Mucosa of rectum (tissue), 2 donors: Measurements from ENCODE around the gene NR2F1-AS1.

Experiments
- H3K27ac ChIP-seq, 2 donors: one replicate each; pipeline ENCODE4 v1.7.0; 2013; ENCODE audit warnings: inconsistent platforms in 2 of 2, low read depth in 2 of 2, low read length in 2 of 2
- H3K27me3 ChIP-seq, 2 donors: one replicate each; pipeline ENCODE4 v1.7.0; 2013; ENCODE audit warnings: low read length in 2 of 2; ENCODE audit not compliant: control insufficient read depth in 2 of 2, insufficient read depth in 2 of 2
- H3K36me3 ChIP-seq, 2 donors: one replicate each; pipeline ENCODE4 v1.7.0; 2013; ENCODE audit warnings: low read length in 2 of 2; ENCODE audit not compliant: control insufficient read depth in 2 of 2, insufficient read depth in 2 of 2
- H3K4me1 ChIP-seq, 2 donors: one replicate each; pipeline ENCODE4 v1.7.0; 2013; ENCODE audit warnings: low read length in 2 of 2, mild to moderate bottlenecking in 1 of 2; ENCODE audit not compliant: control insufficient read depth in 2 of 2, insufficient read depth in 2 of 2
- H3K4me3 ChIP-seq, 2 donors: one replicate each; pipeline ENCODE4 v1.7.0; 2013; ENCODE audit warnings: low read length in 2 of 2
- H3K9ac ChIP-seq, 2 donors: one replicate each; pipeline ENCODE4 v1.7.0; 2013; ENCODE audit warnings: low read length in 2 of 2, low read depth in 1 of 2, mild to moderate bottlenecking in 1 of 2
- H3K9me3 ChIP-seq, 2 donors: one replicate each; pipeline ENCODE4 v1.7.0; 2013; ENCODE audit warnings: low read length in 2 of 2; ENCODE audit not compliant: control insufficient read depth in 2 of 2
- donor health status: healthy.
- donor health status: Normal muscosa, but diverticular disease.

Gene NR2F1-AS1

DNA sequence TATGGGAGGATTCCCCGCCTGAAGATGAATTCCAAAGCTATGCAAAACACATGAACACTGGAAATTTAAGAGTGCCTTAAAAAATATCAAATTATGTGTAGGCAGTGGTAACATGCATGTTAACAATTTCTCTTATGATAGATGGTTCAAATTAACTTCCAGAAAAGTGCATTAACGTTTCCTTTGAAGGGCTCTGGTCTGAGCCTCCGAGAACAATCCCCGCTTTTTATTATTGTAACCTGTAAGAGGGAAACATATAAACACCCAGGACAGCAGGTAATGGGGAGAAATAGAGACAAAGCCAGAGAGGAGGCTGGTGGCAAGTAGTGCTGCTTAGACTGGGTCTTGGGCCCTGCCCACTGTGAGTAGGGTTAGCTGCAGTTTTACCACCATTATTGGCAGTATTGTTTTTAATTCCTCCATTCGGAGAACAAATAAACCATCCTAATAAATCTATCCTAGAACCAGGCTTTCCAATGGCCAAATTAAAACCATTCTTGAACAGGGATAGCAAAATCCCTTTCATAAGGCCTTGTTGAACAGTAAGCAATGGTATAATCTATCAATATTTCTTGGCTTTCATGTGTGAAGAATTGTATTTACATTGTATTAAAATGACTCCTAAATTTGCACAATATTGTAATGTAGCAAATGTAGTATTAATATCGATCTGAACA is 8.3 kb upstream of the NR2F1-AS1 start:
- H3K27ac ChIP-seq = no peak overlapping the region

DNA sequence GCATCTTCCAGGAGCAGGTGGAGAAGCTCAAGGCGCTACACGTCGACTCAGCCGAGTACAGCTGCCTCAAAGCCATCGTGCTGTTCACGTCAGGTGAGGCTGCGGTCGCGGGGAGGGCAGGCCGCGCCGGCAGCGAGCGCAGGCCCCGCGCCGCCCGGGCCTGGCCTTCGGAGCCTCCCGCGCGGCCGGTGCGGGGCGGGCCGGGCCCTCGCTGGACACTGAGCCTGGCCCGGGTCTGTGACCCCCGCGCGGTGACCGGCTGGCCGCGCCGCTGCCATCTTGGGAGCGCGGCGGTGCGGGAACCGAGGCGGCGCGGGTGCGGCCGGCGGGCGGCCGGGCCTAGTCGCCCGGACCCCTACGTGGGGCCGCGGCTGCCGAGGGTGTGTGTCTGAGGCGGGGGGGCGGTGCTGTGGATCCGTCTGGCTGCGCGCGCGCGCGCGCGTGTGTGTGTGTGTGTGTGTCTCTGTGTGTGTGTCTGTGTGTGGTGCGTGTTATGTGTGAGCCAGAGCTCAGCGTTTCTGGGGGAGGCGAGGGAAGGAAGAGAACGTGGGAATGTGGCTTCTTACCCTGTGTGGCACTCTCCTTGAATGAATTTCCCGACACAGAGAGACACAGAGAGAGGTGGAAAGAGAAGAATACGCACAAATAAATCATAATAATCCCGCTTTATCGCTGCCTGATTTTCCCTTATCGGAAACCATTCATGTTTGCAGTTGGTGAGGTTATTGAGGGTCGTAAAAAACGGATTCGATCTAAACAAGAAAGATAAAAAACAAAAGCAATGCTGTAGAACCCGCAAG is 7.5 kb upstream of the NR2F1-AS1 start:
- Histone ChIP-seq H3K36me3 (no peaks in the 10 kb centered on the region), H3K27me3 (peaks cover 26 to 31% of the 10 kb centered on the region in 2 donors), H3K27ac (no peak overlapping the region), H3K9me3 (no peaks in the 10 kb centered on the region), H3K4me3 (no peak overlapping the region), H3K9ac (no peak overlapping the region), H3K4me1 (peaks cover 0 to 2% of the 10 kb centered on the region in 2 donors)

More for the DNA sequence above, 8.3 kb upstream of the NR2F1-AS1 start:
- Histone ChIP-seq H3K9me3 (no peaks in the 10 kb centered on the region), H3K36me3 (no peaks in the 10 kb centered on the region), H3K4me3 (no peak overlapping the region), H3K27me3 (peaks cover 27 to 35% of the 10 kb centered on the region in 2 donors), H3K9ac (no peak overlapping the region), H3K4me1 (no peaks in the 10 kb centered on the region)

DNA sequence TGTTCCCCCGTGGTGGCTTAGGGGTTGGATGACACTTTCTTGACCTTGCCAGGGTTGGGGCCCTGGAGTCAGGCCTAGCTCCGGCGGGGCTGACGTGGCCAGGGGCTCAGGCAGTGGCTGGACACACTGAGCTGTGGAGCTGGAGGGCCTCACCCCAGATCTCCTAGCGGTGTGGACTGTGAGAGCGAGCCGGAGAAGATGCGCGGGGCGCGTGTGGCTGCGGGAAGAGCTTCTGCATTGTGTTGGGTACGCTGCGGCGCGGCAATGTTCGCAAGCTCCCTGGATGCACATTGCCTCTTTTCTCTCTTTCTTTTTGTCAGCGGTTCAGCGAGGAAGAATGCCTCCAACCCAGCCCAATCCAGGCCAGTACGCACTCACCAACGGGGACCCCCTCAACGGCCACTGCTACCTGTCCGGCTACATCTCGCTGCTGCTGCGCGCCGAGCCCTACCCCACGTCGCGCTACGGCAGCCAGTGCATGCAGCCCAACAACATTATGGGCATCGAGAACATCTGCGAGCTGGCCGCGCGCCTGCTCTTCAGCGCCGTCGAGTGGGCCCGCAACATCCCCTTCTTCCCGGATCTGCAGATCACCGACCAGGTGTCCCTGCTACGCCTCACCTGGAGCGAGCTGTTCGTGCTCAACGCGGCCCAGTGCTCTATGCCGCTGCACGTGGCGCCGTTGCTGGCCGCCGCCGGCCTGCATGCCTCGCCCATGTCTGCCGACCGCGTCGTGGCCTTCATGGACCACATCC is 6.8 kb upstream of the NR2F1-AS1 start:
- no peak overlapping the region for H3K9ac ChIP-seq
- H3K9me3 ChIP-seq = no peaks in the 10 kb centered on the region
- peak overlapping the region in 1 of 2 donors; percentile 6 for H3K4me3 ChIP-seq
- H3K4me1 ChIP-seq = peaks cover 3 to 5% of the 10 kb centered on the region in 2 donors
- peaks cover 27 to 32% of the 10 kb centered on the region in 2 donors for H3K27me3 ChIP-seq
- no peaks in the 10 kb centered on the region for H3K36me3 ChIP-seq
- H3K27ac ChIP-seq = no peak overlapping the region

DNA sequence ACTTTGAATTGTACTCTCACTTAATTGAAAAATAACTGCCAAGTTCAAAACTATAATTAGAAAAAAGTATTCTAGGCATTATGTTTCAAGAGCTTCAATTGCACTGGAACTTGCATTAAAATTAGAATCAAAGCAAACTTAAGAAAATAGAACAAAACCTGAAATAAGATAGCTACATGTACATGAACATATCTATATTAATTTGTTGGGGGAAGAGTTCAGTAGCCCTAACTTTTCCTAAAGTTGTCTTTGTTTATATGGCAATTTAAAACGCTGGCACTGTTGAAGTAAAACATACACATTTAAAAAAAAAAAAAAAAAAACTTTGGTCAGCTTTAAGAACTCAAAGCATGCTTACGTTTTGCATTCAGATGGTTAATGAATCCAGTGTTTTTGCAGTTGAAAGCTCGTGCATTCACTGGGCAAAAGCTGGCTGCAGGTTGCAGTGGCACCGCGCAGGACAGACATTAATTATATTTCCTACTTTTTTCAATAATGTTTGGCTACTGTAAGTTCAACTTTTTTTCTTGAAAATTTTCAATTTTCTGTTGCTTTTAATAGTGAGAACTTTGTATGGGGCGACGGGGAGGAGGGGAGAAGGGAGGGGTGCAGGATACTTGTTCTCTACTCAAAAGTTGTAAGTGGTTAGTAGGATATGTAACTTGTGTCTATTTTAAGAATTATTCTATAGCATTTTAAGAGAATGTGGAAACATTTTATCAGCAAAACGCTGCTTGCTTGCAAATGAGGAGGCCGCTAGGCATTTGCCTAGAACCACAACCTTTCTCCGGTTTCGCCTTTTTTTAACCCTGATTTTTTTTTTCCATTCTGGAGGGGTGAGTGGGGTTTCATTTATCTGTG is 5.9 kb upstream of the NR2F1-AS1 start:
- Histone ChIP-seq H3K36me3 (no peaks in the 10 kb centered on the region), H3K9ac (no peak overlapping the region), H3K27me3 (peaks cover 32% of the 10 kb centered on the region in 2 donors), H3K4me3 (no peak overlapping the region), H3K9me3 (no peaks in the 10 kb centered on the region), H3K4me1 (peaks cover 3 to 7% of the 10 kb centered on the region in 2 donors), H3K27ac (no peak overlapping the region)

DNA sequence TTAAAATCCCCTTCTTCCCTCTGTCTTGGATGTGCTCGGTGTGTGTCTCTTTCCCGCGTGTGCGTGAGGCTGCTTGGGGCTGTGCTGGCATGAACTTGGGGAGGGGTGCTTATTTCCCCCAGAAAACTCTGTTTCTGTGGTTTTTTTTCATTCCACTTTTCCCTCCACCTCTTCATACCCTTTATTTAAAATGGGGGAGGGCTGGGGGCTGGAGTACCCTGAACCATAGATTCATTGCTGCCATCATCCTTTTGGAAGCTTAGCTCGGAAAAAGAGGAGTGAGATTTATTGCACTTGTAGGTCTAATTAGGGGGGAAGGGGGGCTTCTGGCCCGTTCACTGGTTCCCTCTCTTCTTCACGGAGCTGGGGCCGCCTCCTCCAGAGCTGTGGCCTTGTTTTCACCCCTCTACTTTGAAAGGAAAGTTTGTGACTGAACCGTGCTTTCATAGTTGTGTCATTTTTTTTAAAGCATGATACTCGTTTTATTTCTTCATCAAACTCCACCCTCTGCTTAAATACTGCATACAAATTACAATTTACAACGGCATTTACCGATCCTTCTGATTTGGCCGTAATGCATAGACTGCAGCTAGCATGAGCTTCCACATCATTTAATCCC is 4.9 kb upstream of the NR2F1-AS1 start:
- no peak overlapping the region for H3K27ac ChIP-seq
- peaks cover 7 to 11% of the 10 kb centered on the region in 2 donors for H3K4me1 ChIP-seq
- H3K9ac ChIP-seq = peak overlapping the region in 1 of 2 donors; percentile 12
- no peaks in the 10 kb centered on the region for H3K9me3 ChIP-seq
- peak overlapping the region; percentile 49 to 61 for H3K4me3 ChIP-seq
- peaks cover 33 to 36% of the 10 kb centered on the region in 2 donors for H3K27me3 ChIP-seq
- H3K36me3 ChIP-seq = no peaks in the 10 kb centered on the region

DNA sequence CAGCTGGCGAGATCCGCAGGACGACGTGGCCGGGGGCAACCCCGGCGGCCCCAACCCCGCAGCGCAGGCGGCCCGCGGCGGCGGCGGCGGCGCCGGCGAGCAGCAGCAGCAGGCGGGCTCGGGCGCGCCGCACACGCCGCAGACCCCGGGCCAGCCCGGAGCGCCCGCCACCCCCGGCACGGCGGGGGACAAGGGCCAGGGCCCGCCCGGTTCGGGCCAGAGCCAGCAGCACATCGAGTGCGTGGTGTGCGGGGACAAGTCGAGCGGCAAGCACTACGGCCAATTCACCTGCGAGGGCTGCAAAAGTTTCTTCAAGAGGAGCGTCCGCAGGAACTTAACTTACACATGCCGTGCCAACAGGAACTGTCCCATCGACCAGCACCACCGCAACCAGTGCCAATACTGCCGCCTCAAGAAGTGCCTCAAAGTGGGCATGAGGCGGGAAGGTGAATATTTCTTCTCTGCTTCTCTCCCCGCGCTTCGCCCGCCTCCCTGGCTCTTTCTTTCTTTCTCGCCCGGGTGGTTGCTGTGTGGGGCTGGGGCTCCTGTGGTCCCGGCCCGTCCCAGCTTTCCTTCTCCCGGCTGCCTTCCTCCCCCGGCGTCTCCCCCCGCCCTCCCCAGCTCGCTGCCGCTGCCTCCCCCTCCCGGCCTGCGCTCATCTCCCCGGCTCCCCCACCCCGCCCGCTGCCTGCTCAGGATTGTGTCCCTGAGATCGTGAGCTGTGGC is 4.2 kb upstream of the NR2F1-AS1 start:
- Histone ChIP-seq H3K4me1 (peaks cover 14 to 18% of the 10 kb centered on the region in 2 donors), H3K36me3 (no peaks in the 10 kb centered on the region), H3K9ac (peak overlapping the region in 1 of 2 donors; percentile 51), H3K9me3 (no peaks in the 10 kb centered on the region), H3K27me3 (peaks cover 40 to 41% of the 10 kb centered on the region in 2 donors), H3K4me3 (peak overlapping the region; percentile 61 to 71), H3K27ac (no peak overlapping the region)

DNA sequence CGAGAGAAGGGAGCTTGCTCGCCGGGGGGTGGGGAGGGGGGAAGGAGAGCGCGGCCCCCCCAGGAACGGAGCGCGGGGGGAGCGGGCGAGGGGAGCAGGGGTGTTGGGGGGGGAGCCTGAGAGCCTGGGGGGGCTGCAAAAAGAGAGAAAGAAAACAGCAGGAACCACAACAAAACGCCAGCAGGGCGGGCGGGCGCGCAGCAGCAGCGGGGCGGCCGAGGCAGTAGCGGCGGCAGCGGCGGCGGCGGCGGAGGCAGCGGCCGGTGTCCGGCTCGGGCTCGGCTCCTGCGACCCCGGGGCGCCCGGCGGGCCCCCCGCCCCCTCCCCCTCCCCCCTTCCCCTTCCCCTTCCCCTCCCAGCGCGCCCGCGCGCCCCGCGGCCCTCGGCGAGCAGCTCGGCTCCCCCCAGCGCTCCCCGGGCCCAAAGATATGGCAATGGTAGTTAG is 3.6 kb upstream of the NR2F1-AS1 start:
- Histone ChIP-seq H3K4me3 (peak overlapping the region; percentile 44 to 61), H3K4me1 (peaks cover 14 to 22% of the 10 kb centered on the region in 2 donors), H3K9me3 (no peaks in the 10 kb centered on the region), H3K27ac (no peak overlapping the region), H3K27me3 (peaks cover 42 to 43% of the 10 kb centered on the region in 2 donors), H3K9ac (no peak overlapping the region), H3K36me3 (no peaks in the 10 kb centered on the region)

DNA sequence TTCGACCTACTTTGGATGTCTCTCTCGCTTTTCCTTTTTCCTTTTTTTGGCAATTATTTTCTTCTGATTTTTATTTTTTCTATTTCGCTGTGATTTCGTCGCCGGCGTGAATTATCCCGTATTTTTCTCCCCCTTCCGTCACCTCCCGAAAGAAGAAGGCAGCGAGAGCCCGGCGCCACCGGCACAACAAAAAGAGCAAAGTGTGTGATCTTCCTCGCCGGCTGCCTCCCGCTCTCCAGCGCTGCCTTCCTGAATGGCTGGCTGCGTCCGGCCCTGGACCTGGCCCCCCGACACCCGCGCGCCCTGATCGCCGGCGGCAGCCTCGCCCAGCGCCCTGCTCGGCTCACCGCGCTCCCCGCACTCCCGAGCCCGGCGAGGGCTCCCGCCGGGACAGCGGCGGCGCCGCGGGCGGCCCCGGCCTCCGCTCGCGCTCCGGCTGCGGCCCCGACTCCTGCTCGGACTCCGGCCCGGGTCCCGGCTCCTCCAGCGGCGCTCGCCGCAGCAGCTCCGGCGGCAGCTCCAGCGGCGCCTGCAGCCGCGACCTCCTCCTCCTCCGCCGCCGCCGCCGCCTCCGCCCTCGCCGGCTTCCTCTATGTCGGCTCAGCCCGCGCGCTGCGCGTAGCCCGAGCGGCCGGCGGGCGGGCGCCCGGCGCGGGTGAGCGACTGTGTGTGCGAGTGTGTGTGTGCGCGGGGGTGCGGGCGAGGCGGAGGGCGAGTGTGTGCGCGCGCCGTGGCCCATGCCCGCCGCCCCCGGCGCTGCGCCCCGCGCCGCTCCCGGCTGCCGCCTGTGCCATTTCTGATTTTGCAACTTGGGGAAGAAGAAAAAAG is 3.0 kb upstream of the NR2F1-AS1 start:
- Histone ChIP-seq H3K9ac (peak overlapping the region in 1 of 2 donors; percentile 17), H3K4me1 (peaks cover 14 to 22% of the 10 kb centered on the region in 2 donors), H3K27ac (no peak overlapping the region), H3K36me3 (no peaks in the 10 kb centered on the region), H3K4me3 (peak overlapping the region; percentile 61 to 64), H3K27me3 (peaks cover 41 to 47% of the 10 kb centered on the region in 2 donors), H3K9me3 (no peaks in the 10 kb centered on the region)
